Caco-2 (cell line): ENCODE data around the gene SNAI1. TPM values are rescaled to one million over a fixed set of nuclear protein-coding genes. Genes with fewer than 3 reads are reported as not detected.

Source experiments
- BruUV-seq: library from RNA; stranded (reverse); fragments of 400-500 nt; replicated peaks from 2 replicates; lab custom pipeline; 2021; lab: Mats Ljungman, UMichigan
- CTCF ChIA-PET: fragments of 300-600 bp; sonication (Branson Sonifier 250); formaldehyde crosslinking; loops from one replicate; lab custom pipeline; 2022; ENCODE audit warnings: antibody characterized with exemption; lab: Charles Lee
- POLR2A ChIA-PET: fragments of 300-600 bp; sonication (Branson Sonifier 250); formaldehyde crosslinking; loops from one replicate; lab custom pipeline; 2022; ENCODE audit warnings: antibody characterized with exemption; lab: Charles Lee
- DNase-seq, 2 experiments: peaks; one replicate each; pipeline versions ENCODE4 v3.0.0 to v3.0.0-alpha.2; 2020 to 2022
- H3K27me3 ChIP-seq: replicated peaks from 2 replicates; pipeline ENCODE4 v1.6.0; 2011; ENCODE audit warnings: low read length; ENCODE audit not compliant: control insufficient read depth, insufficient read depth
- H3K36me3 ChIP-seq: 2 replicates; pipeline ENCODE4 v1.5.1; 2011; ENCODE audit warnings: low read length; ENCODE audit not compliant: control insufficient read depth, insufficient read depth
- H3K4me1 ChIP-seq: fragments of 250-450 bp; sonication (Bioruptor Pico); 2 replicates; pipeline ENCODE4 v1.5.1; 2020; ENCODE audit warnings: mild to moderate bottlenecking
- H3K4me3 ChIP-seq: 2 replicates; pipeline ENCODE4 v1.5.1; 2011; ENCODE audit warnings: low read depth, mild to moderate bottlenecking, control low read depth, low read length
- H3K9me3 ChIP-seq: fragments of 250-450 bp; sonication (Bioruptor Pico); 2 replicates; pipeline ENCODE4 v1.5.1; 2020; ENCODE audit warnings: mild to moderate bottlenecking, moderate library complexity
- H3K27ac Mint-ChIP-seq: one replicate; pipeline ENCODE4 v1.8.0; 2022; ENCODE audit warnings: mixed read lengths; ENCODE audit not compliant: unreplicated experiment
- H3K27me3 Mint-ChIP-seq: one replicate; pipeline ENCODE4 v1.8.0; 2022; ENCODE audit warnings: mixed read lengths; ENCODE audit not compliant: insufficient read depth, unreplicated experiment
- H3K36me3 Mint-ChIP-seq: one replicate; pipeline ENCODE4 v1.8.0; 2022; ENCODE audit warnings: mild to moderate bottlenecking, mixed read lengths; ENCODE audit not compliant: insufficient read depth, unreplicated experiment
- H3K4me1 Mint-ChIP-seq: one replicate; pipeline ENCODE4 v1.8.0; 2022; ENCODE audit warnings: low read depth, mixed read lengths; ENCODE audit not compliant: unreplicated experiment
- H3K4me3 Mint-ChIP-seq: one replicate; pipeline ENCODE4 v1.8.0; 2022; ENCODE audit warnings: mild to moderate bottlenecking, moderate library complexity, mixed read lengths; ENCODE audit not compliant: unreplicated experiment
- H3K9me3 Mint-ChIP-seq: one replicate; pipeline ENCODE4 v1.8.0; 2022; ENCODE audit warnings: mixed read lengths; ENCODE audit not compliant: unreplicated experiment
- CTCF ChIP-seq, 2 experiments: fragments of 200-600 bp in 1 of 2; IDR thresholded peaks; 1 replicate in 1 of 2; 2 replicates in 1 of 2; pipeline versions ENCODE4 v1.5.1 to v1.8.0; 2011 to 2022; ENCODE audit warnings: antibody characterized with exemption in 1 of 2, control low read depth in 1 of 2, inconsistent platforms in 1 of 2, low read depth in 1 of 2, low read length in 1 of 2, mild to moderate bottlenecking in 1 of 2, moderate library complexity in 1 of 2; ENCODE audit not compliant: insufficient read depth in 1 of 2, severe bottlenecking in 1 of 2, unreplicated experiment in 1 of 2
- intact Hi-C: fragments of 100-400 bp; cut with micrococcal nuclease; formaldehyde crosslinking; loops from one replicate; pipeline ENCODE4 v1.10.0; 2022; ENCODE audit not compliant: unreplicated experiment
- total RNA-seq: library from RNA; stranded (reverse); gene quantifications from 2 replicates; pipeline ENCODE4 v1.2.3, GENCODE V29; 2022

Gene SNAI1
- total RNA-seq, 1 experiment from 2014 or later = 10.9 TPM

GRCh38 chr20:49948178-49948577 lies 34.6 kb upstream of the SNAI1 start:
- Mint-ChIP-seq H3K4me1 (peaks cover 15% of the 10 kb centered on the region), H3K4me3 (no peak overlapping the region), H3K9me3 (no peaks in the 10 kb centered on the region), H3K27ac (peak overlapping the region; percentile 34), H3K27me3 (no peaks in the 10 kb centered on the region), H3K36me3 (peaks cover 96% of the 10 kb centered on the region)
- Histone ChIP-seq H3K27me3 (no peaks in the 10 kb centered on the region), H3K9me3 (no peaks in the 10 kb centered on the region), H3K4me3 (no peak overlapping the region), H3K36me3 (peaks cover 28% of the 10 kb centered on the region), H3K4me1 (peaks cover 20% of the 10 kb centered on the region)
- ChIA-PET POLR2A (no interaction called here), CTCF (no interaction called here)
- BruUV-seq = no TSS peak
- intact Hi-C loops = no loop called here
- no peak for DNase-seq
- no peak for TF ChIP-seq CTCF (IDR thresholded peaks at IDR 0.05; ENCODE audit: insufficient read depth in 1 of 2, low read depth in 1 of 2, low read length in 1 of 2, severe bottlenecking in 1 of 2, unreplicated experiment in 1 of 2)

- Histone ChIP-seq H3K4me3 (no peak overlapping the region), H3K9me3 (no peaks in the 10 kb centered on the region), H3K36me3 (peaks cover 28% of the 10 kb centered on the region), H3K27me3 (no peaks in the 10 kb centered on the region), H3K4me1 (peaks cover 19% of the 10 kb centered on the region)
- Mint-ChIP-seq H3K9me3 (no peaks in the 10 kb centered on the region), H3K4me3 (no peak overlapping the region), H3K27me3 (no peaks in the 10 kb centered on the region), H3K4me1 (peaks cover 14% of the 10 kb centered on the region), H3K27ac (peak overlapping the region; percentile 34), H3K36me3 (peaks cover 91% of the 10 kb centered on the region)
- ChIA-PET CTCF (no interaction called here), POLR2A (interaction anchor here (0.5 kb wide), 1 partner anchor 487 kb away, joined by 3 read pairs; no protein-coding TSS in a partner anchor)
- intact Hi-C loops = no loop called here
- no peak for DNase-seq
- no peak for TF ChIP-seq CTCF (IDR thresholded peaks at IDR 0.05; ENCODE audit: insufficient read depth in 1 of 2, low read depth in 1 of 2, low read length in 1 of 2, severe bottlenecking in 1 of 2, unreplicated experiment in 1 of 2)
- BruUV-seq = no TSS peak
Measured at GRCh38 chr20:49948809-49949507, 33.8 kb upstream of the SNAI1 start.

- Histone ChIP-seq H3K4me1 (peaks cover 5% of the 10 kb centered on the region), H3K27me3 (no peaks in the 10 kb centered on the region), H3K36me3 (peaks cover 29% of the 10 kb centered on the region), H3K4me3 (no peak overlapping the region), H3K9me3 (no peaks in the 10 kb centered on the region)
- TF ChIP-seq CTCF (IDR thresholded peaks at IDR 0.05; ENCODE audit: insufficient read depth in 1 of 2, low read depth in 1 of 2, low read length in 1 of 2, severe bottlenecking in 1 of 2, unreplicated experiment in 1 of 2) = no peak
- H3K4me1 Mint-ChIP-seq = no peaks in the 10 kb centered on the region
- peaks cover 86% of the 10 kb centered on the region for H3K36me3 Mint-ChIP-seq
- H3K4me3 Mint-ChIP-seq = no peak overlapping the region
- ChIA-PET POLR2A (no interaction called here), CTCF (interaction anchor here (1.2 kb wide), 1 partner anchor 28 kb away, joined by 9 read pairs; no protein-coding TSS in a partner anchor)
- intact Hi-C loops = no loop called here
- no peaks in the 10 kb centered on the region for H3K27me3 Mint-ChIP-seq
- H3K9me3 Mint-ChIP-seq = no peaks in the 10 kb centered on the region
- H3K27ac Mint-ChIP-seq = no peak overlapping the region
- DNase-seq = no peak
- no TSS peak for BruUV-seq
Measured at GRCh38 chr20:49951151-49951550, 31.6 kb upstream of the SNAI1 start.
